Measurements from ENCODE around the gene NAV3. TPM values are rescaled to one million over a fixed set of nuclear protein-coding genes. Genes with fewer than 3 reads are reported as not detected.

NAV3 gene
- total and polyA plus RNA-seq, 9 of the 15 experiments (the other 6 are each of a cell fraction or from before 2014, with no cell fraction given): 0.04 TPM; not detected in 8

DNA sequence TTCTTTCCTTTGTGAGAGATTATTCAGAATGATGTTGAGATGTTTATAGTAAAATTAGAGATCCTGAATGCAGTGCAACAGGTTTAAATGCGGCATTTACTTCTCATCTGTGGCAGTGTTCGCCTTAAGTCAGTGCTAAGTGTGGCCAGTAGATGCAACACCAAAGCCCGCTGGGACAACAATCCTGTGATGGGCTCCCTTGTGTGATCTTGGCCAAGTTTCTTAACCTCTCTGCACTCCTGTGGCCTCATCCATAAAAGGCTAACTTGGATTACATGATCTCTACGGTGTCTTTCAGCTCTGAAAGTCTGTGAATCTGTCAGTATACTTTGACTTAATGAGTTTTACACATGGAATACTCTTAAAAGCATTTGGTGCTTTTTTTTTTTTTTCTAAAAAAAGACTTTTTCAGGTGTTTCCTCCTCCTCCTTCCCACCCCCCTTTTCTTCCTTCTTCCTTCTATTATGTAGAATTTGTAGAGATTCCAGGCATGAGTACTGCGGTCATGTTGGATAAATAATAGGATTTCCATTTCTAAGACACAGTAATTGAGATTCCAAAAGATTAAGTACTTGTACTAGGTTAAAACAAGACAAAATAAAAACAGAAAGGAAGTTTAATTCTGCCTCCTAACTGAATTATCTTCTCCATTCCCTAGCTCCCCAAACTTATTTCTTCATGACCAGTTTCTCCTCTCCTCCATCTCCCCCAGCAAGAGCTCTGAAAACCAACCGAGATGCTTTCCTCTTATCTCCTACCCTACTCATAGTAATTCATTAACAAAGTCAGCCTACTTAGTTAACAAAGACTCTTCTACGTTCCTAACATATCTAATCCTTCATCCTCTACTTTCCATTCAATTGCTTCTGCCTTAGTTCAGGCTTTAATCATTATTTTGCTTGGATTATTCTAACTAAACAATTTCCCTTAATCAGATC lies 42.2 kb upstream of the NAV3 start (continued):
- TF ChIP-seq ZNF24 (IDR thresholded peaks at IDR 0.05) (no peak), CHD2 (IDR thresholded peaks at IDR 0.05; ENCODE audit: low read depth, low read length) (no peak), POLR2B (IDR thresholded peaks at IDR 0.05; ENCODE audit: low read depth, partially characterized antibody) (no peak), RBBP5 (IDR thresholded peaks at IDR 0.05; ENCODE audit: borderline replicate concordance, insufficient read depth, low read length, poor library complexity, severe bottlenecking) (no peak), CEBPG (CRISPR knock-in tag; IDR thresholded peaks at IDR 0.05) (no peak), CEBPG (tag; conservative IDR thresholded peaks at IDR 0.05 in 1 of 2, IDR thresholded peaks at IDR 0.05 in 1 of 2) (no peak), ZNF431 (CRISPR knock-in tag; IDR thresholded peaks at IDR 0.05) (no peak), PHF8 (IDR thresholded peaks at IDR 0.05; ENCODE audit: borderline replicate concordance, low read length) (no peak), HSF4 (CRISPR knock-in tag; IDR thresholded peaks at IDR 0.05; ENCODE audit: borderline replicate concordance) (no peak), LCOR (CRISPR knock-in tag; IDR thresholded peaks at IDR 0.05) (no peak), CCNT2 (IDR thresholded peaks at IDR 0.05; ENCODE audit: borderline replicate concordance, extremely low read depth, insufficient read length, low read depth, low read length) (no peak)
- TF ChIP-seq, protein P1, sequence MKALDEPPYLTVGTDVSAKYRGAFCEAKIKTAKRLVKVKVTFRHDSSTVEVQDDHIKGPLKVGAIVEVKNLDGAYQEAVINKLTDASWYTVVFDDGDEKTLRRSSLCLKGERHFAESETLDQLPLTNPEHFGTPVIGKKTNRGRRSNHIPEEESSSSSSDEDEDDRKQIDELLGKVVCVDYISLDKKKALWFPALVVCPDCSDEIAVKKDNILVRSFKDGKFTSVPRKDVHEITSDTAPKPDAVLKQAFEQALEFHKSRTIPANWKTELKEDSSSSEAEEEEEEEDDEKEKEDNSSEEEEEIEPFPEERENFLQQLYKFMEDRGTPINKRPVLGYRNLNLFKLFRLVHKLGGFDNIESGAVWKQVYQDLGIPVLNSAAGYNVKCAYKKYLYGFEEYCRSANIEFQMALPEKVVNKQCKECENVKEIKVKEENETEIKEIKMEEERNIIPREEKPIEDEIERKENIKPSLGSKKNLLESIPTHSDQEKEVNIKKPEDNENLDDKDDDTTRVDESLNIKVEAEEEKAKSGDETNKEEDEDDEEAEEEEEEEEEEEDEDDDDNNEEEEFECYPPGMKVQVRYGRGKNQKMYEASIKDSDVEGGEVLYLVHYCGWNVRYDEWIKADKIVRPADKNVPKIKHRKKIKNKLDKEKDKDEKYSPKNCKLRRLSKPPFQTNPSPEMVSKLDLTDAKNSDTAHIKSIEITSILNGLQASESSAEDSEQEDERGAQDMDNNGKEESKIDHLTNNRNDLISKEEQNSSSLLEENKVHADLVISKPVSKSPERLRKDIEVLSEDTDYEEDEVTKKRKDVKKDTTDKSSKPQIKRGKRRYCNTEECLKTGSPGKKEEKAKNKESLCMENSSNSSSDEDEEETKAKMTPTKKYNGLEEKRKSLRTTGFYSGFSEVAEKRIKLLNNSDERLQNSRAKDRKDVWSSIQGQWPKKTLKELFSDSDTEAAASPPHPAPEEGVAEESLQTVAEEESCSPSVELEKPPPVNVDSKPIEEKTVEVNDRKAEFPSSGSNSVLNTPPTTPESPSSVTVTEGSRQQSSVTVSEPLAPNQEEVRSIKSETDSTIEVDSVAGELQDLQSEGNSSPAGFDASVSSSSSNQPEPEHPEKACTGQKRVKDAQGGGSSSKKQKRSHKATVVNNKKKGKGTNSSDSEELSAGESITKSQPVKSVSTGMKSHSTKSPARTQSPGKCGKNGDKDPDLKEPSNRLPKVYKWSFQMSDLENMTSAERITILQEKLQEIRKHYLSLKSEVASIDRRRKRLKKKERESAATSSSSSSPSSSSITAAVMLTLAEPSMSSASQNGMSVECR (CRISPR knock-in tag; IDR thresholded peaks at IDR 0.05): no peak
